Neural progenitor cell (in vitro differentiated cells): ENCODE measurements around the gene SMAP2. TPM values are rescaled to one million over a fixed set of nuclear protein-coding genes. Genes with fewer than 3 reads are reported as not detected.

ENCODE experiments used
- DNase-seq: peaks from one replicate; pipeline ENCODE4 v3.0.0-alpha.2; 2016; ENCODE audit warnings: low spot score
- H2AFZ ChIP-seq: fragments of 200-600 bp; sonication (generic); replicated peaks from 2 replicates; pipeline ENCODE4 v1.6.1; 2016; ENCODE audit warnings: antibody characterized with exemption
- H3F3A ChIP-seq: fragments of 200-600 bp; sonication (generic); 2 replicates; pipeline ENCODE4 v1.6.1; 2016; ENCODE audit warnings: antibody characterized with exemption, low read depth
- H3K27ac ChIP-seq: fragments of 200-600 bp; sonication (generic); 2 replicates; pipeline ENCODE4 v1.5.1; 2016; ENCODE audit warnings: mild to moderate bottlenecking
- H3K27me3 ChIP-seq: fragments of 200-600 bp; sonication (generic); 2 replicates; pipeline ENCODE4 v1.6.1; 2016; ENCODE audit warnings: mild to moderate bottlenecking, moderate library complexity
- H3K36me3 ChIP-seq: fragments of 200-600 bp; sonication (generic); 2 replicates; pipeline ENCODE4 v1.5.1; 2016
- H3K4me1 ChIP-seq: fragments of 200-600 bp; sonication (generic); 2 replicates; pipeline ENCODE4 v1.6.1; 2016; ENCODE audit warnings: mixed run types
- H3K4me2 ChIP-seq: fragments of 200-600 bp; sonication (generic); 2 replicates; pipeline ENCODE4 v1.6.1; 2016
- H3K4me3 ChIP-seq: fragments of 200-600 bp; sonication (generic); 2 replicates; pipeline ENCODE4 v1.5.1; 2016
- H3K79me2 ChIP-seq: fragments of 200-600 bp; sonication (generic); 2 replicates; pipeline ENCODE4 v1.6.1; 2016; ENCODE audit warnings: low read depth
- H3K9ac ChIP-seq: fragments of 200-600 bp; sonication (generic); 2 replicates; pipeline ENCODE4 v1.6.1; 2016
- H3K9me3 ChIP-seq: fragments of 200-600 bp; sonication (generic); 2 replicates; pipeline ENCODE4 v1.5.1; 2016; ENCODE audit warnings: low read depth
- H4K20me1 ChIP-seq: fragments of 200-600 bp; sonication (generic); 2 replicates; pipeline ENCODE4 v1.6.1; 2016; ENCODE audit warnings: low read depth
- H3K27ac Mint-ChIP-seq: 3 replicates; pipeline ENCODE4 v1.8.0; 2021; ENCODE audit warnings: mixed read lengths
- H3K27me3 Mint-ChIP-seq: 2 replicates; pipeline ENCODE4 v1.8.0; 2022; ENCODE audit warnings: low read depth, mild to moderate bottlenecking, inconsistent platforms, moderate library complexity, mixed read lengths; ENCODE audit not compliant: insufficient read depth
- H3K36me3 Mint-ChIP-seq: 3 replicates; pipeline ENCODE4 v1.8.0; 2021; ENCODE audit warnings: mixed read lengths
- H3K4me1 Mint-ChIP-seq: 3 replicates; pipeline ENCODE4 v1.8.0; 2021; ENCODE audit warnings: mixed read lengths
- H3K4me3 Mint-ChIP-seq: 3 replicates; pipeline ENCODE4 v1.8.0; 2021; ENCODE audit warnings: mild to moderate bottlenecking, moderate library complexity, mixed read lengths
- H3K9me3 Mint-ChIP-seq: 3 replicates; pipeline ENCODE4 v1.8.0; 2020; ENCODE audit warnings: mixed read lengths
- EZH2 ChIP-seq: fragments of 200-600 bp; sonication (generic); IDR thresholded peaks from 2 replicates; pipeline ENCODE4 v1.6.1; 2017; ENCODE audit warnings: antibody characterized with exemption, mild to moderate bottlenecking, moderate library complexity
- EZH2phosphoT487 ChIP-seq: fragments of 200-600 bp; sonication (generic); IDR thresholded peaks from 2 replicates; pipeline ENCODE4 v1.6.1; 2017; ENCODE audit warnings: antibody characterized with exemption
- total RNA-seq: library from RNA; depleted of rRNA; stranded (reverse); fragments of >200 nt; gene quantifications from 2 replicates; pipeline ENCODE4 v1.2.3, GENCODE V29; 2015; ENCODE audit warnings: low replicate concordance
- TF ChIP-seq, protein P1 (sequence below): fragments of 200-600 bp; sonication (generic); IDR thresholded peaks from 2 replicates; pipeline ENCODE4 v1.5.1; 2017; ENCODE audit warnings: antibody characterized with exemption, mild to moderate bottlenecking

Gene SMAP2
- total RNA-seq, 1 donor from 2014 or later: 9.4 TPM

GRCh38 chr1:40382108-40382460 lies 8.6 kb downstream of the SMAP2 start:
- no peak for TF ChIP-seq EZH2
- TF ChIP-seq, protein P1, sequence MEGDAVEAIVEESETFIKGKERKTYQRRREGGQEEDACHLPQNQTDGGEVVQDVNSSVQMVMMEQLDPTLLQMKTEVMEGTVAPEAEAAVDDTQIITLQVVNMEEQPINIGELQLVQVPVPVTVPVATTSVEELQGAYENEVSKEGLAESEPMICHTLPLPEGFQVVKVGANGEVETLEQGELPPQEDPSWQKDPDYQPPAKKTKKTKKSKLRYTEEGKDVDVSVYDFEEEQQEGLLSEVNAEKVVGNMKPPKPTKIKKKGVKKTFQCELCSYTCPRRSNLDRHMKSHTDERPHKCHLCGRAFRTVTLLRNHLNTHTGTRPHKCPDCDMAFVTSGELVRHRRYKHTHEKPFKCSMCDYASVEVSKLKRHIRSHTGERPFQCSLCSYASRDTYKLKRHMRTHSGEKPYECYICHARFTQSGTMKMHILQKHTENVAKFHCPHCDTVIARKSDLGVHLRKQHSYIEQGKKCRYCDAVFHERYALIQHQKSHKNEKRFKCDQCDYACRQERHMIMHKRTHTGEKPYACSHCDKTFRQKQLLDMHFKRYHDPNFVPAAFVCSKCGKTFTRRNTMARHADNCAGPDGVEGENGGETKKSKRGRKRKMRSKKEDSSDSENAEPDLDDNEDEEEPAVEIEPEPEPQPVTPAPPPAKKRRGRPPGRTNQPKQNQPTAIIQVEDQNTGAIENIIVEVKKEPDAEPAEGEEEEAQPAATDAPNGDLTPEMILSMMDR: no peak
- no peak for TF ChIP-seq EZH2phosphoT487
- Histone ChIP-seq H3K4me1 (peaks cover 10% of the 10 kb centered on the region), H3K4me3 (no peak overlapping the region), H3F3A (peaks cover 4% of the 10 kb centered on the region), H2AFZ (no peak overlapping the region), H3K27me3 (no peaks in the 10 kb centered on the region), H3K4me2 (no peak overlapping the region), H3K36me3 (no peaks in the 10 kb centered on the region), H3K9ac (no peak overlapping the region), H3K79me2 (peaks cover 3% of the 10 kb centered on the region), H4K20me1 (no peaks in the 10 kb centered on the region), H3K27ac (no peak overlapping the region), H3K9me3 (no peaks in the 10 kb centered on the region)
- H3K4me3 Mint-ChIP-seq: no peak overlapping the region
- H3K4me1 Mint-ChIP-seq: peaks cover 17% of the 10 kb centered on the region
- no peak overlapping the region for H3K27ac Mint-ChIP-seq
- H3K36me3 Mint-ChIP-seq: no peaks in the 10 kb centered on the region
- no peaks in the 10 kb centered on the region for H3K9me3 Mint-ChIP-seq
- no peaks in the 10 kb centered on the region for H3K27me3 Mint-ChIP-seq
- DNase-seq: no peak

DNA sequence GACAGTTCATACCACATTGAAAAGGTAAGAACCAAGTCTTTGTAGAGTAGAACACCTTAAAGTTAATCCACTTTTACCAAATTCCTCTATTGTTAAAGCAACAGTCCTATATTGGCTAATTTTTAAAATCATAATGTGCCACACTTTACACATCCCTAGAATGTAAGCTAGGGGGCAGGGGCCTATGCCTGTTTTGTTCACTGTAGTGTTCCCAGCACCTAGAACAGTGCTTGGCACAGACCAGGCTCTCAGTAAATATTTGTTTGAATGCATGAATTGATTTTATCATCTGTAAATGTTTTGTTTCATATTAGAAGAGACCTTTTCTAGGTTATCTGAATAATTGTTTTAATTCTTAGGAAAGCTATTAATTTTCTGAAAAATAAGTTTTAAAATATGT lies 9.1 kb downstream of the SMAP2 start:
- H3K27ac Mint-ChIP-seq: no peak overlapping the region
- Histone ChIP-seq H3K36me3 (no peaks in the 10 kb centered on the region), H3K9me3 (no peaks in the 10 kb centered on the region), H3K4me1 (peaks cover 10% of the 10 kb centered on the region), H3K79me2 (peaks cover 3% of the 10 kb centered on the region), H3K9ac (peak overlapping the region; percentile 47), H4K20me1 (no peaks in the 10 kb centered on the region), H3F3A (peaks cover 4% of the 10 kb centered on the region), H3K4me2 (peak overlapping the region; percentile 50), H3K4me3 (no peak overlapping the region), H2AFZ (peak overlapping the region; percentile 83), H3K27ac (no peak overlapping the region), H3K27me3 (no peaks in the 10 kb centered on the region)
- no peak overlapping the region for H3K4me3 Mint-ChIP-seq
- H3K9me3 Mint-ChIP-seq: no peaks in the 10 kb centered on the region
- H3K27me3 Mint-ChIP-seq: no peaks in the 10 kb centered on the region
- no peak for DNase-seq
- H3K4me1 Mint-ChIP-seq: peaks cover 17% of the 10 kb centered on the region
- TF ChIP-seq, protein P1: no peak
- H3K36me3 Mint-ChIP-seq: no peaks in the 10 kb centered on the region

DNA sequence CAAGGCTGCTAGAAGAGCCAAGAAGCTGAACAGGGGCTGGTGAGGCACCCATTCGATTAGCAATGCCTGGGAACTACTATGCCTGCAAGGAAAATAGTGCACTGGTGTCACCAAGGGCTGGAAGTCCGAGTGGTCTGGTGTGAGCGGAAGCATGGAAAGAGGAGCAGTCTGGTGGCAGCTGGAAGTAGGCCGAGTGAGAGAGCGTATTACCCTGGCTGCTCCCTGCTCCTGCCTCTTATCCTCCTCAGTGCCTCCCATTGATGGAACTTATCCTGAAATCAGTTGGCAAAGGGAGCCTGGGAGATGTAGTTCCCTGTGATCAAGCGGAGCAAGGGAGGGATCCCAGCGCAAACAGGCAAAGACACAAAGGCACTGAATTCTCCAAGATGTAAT lies 9.6 kb downstream of the SMAP2 start:
- DNase-seq: peak; percentile 67
- Histone ChIP-seq H3K27me3 (no peaks in the 10 kb centered on the region), H2AFZ (peak overlapping the region; percentile 83), H3K4me3 (no peak overlapping the region), H3K9ac (peak overlapping the region; percentile 47), H3F3A (peaks cover 4% of the 10 kb centered on the region), H4K20me1 (no peaks in the 10 kb centered on the region), H3K4me2 (peak overlapping the region; percentile 50), H3K79me2 (peaks cover 3% of the 10 kb centered on the region), H3K36me3 (no peaks in the 10 kb centered on the region), H3K4me1 (peaks cover 10% of the 10 kb centered on the region), H3K9me3 (no peaks in the 10 kb centered on the region), H3K27ac (no peak overlapping the region)
- H3K4me1 Mint-ChIP-seq: peaks cover 17% of the 10 kb centered on the region
- H3K27ac Mint-ChIP-seq: no peak overlapping the region
- no peaks in the 10 kb centered on the region for H3K36me3 Mint-ChIP-seq
- no peaks in the 10 kb centered on the region for H3K27me3 Mint-ChIP-seq
- no peaks in the 10 kb centered on the region for H3K9me3 Mint-ChIP-seq
- no peak overlapping the region for H3K4me3 Mint-ChIP-seq
- TF ChIP-seq, protein P1: no peak
